GM23248 (cell line): ENCODE results near the gene SDF2L1.

ENCODE experiments used
- EZH2 ChIP-seq: fragments of 200-600 bp; sonication (generic); IDR thresholded peaks from 2 replicates; pipeline ENCODE4 v1.6.1; 2018; ENCODE audit warnings: antibody characterized with exemption, mild to moderate bottlenecking; ENCODE audit not compliant: insufficient read depth, poor library complexity, severe bottlenecking
- EZH2phosphoT487 ChIP-seq: fragments of 200-600 bp; sonication (generic); IDR thresholded peaks from 2 replicates; pipeline ENCODE4 v1.6.1; 2018; ENCODE audit warnings: antibody characterized with exemption, moderate library complexity, mild to moderate bottlenecking, low read depth; ENCODE audit not compliant: insufficient read depth

GRCh38 chr22:21672107-21672629 is 30.1 kb downstream of the SDF2L1 start:
- TF ChIP-seq EZH2 (no peak), EZH2phosphoT487 (no peak)
